GM12878 (cell line): ENCODE measurements around the gene VSTM2L.

Experiments
- ASH2L ChIP-seq: fragments of 300-600, 200-600 bp; sonication (generic); IDR thresholded peaks from 2 replicates; pipeline ENCODE4 v1.6.1; 2017; ENCODE audit warnings: low read depth, mild to moderate bottlenecking, borderline replicate concordance
- CEBPB ChIP-seq, 2 experiments: fragments of 150-350 bp in 1 of 2; IDR thresholded peaks; 2 replicates each; pipeline ENCODE4 v1.6.1; 2012 to 2014; ENCODE audit warnings: low read depth in 2 of 2, low read length in 2 of 2, borderline replicate concordance in 1 of 2, inconsistent platforms in 1 of 2
- CTCF ChIP-seq, 3 experiments: IDR thresholded peaks in 2 of 3; conservative IDR thresholded peaks in 1 of 3; 2 replicates each; pipeline ENCODE4 v1.5.1; 2011; ENCODE audit warnings: low read depth in 3 of 3, low read length in 3 of 3, mild to moderate bottlenecking in 3 of 3, control low read depth in 2 of 3, moderate library complexity in 2 of 3, inconsistent platforms in 1 of 3, mixed read lengths in 1 of 3; ENCODE audit not compliant: control insufficient read depth in 2 of 3, insufficient read depth in 1 of 3; ENCODE audit errors: extremely low read depth in 1 of 3
- GABPA ChIP-seq: IDR thresholded peaks from 2 replicates; pipeline ENCODE4 v1.6.1; 2014; ENCODE audit warnings: antibody characterized with exemption, low read depth, mild to moderate bottlenecking, inconsistent platforms
- JUND ChIP-seq: IDR thresholded peaks from 2 replicates; pipeline ENCODE4 v1.6.1; 2012; ENCODE audit warnings: low read depth, mild to moderate bottlenecking, low read length, improper control_type of control experiment, moderate library complexity
- KDM1A ChIP-seq: fragments of 200-600 bp; sonication (generic); IDR thresholded peaks from 2 replicates; pipeline ENCODE4 v1.6.1; 2016; ENCODE audit warnings: borderline replicate concordance
- POLR2A ChIP-seq: IDR thresholded peaks from 2 replicates; pipeline ENCODE4 v1.6.1; 2011; ENCODE audit warnings: low read depth, mild to moderate bottlenecking, low read length
- SREBF2 ChIP-seq: IDR thresholded peaks from 2 replicates; pipeline ENCODE4 v1.6.1; 2012; ENCODE audit warnings: mild to moderate bottlenecking, low read length
- SRF ChIP-seq, 2 experiments: IDR thresholded peaks; 2 replicates each; pipeline ENCODE4 v1.6.1; 2011; ENCODE audit warnings: low read depth in 2 of 2, low read length in 2 of 2, mild to moderate bottlenecking in 1 of 2, moderate library complexity in 1 of 2
- ZNF592 ChIP-seq: fragments of 450-650 bp; IDR thresholded peaks from 2 replicates; pipeline ENCODE4 v1.6.1; 2017; ENCODE audit warnings: mild to moderate bottlenecking, moderate library complexity

GRCh38 chr20:37885042-37885441 lies 17.9 kb upstream of the VSTM2L start:
- TF ChIP-seq CTCF (IDR thresholded peaks at IDR 0.05 in 2 of 3, conservative IDR thresholded peaks at IDR 0.05 in 1 of 3; ENCODE audit: control insufficient read depth in 2 of 3, extremely low read depth in 1 of 3, insufficient read depth in 1 of 3, low read depth in 3 of 3, low read length in 3 of 3) (no peak), JUND (no peak), CEBPB (IDR thresholded peaks at IDR 0.05; ENCODE audit: borderline replicate concordance in 1 of 2, low read depth in 2 of 2, low read length in 2 of 2) (no peak), KDM1A (no peak), ZNF592 (no peak), POLR2A (no peak), SRF (IDR thresholded peaks at IDR 0.05; ENCODE audit: low read depth in 2 of 2, low read length in 2 of 2) (no peak), SREBF2 (no peak), GABPA (no peak), ASH2L (no peak)
